Nephron (organoid): ENCODE results near the gene GPR139.

ENCODE experiments used
- H3K27ac Mint-ChIP-seq, 3 experiments: 2 replicates each; pipeline ENCODE4 v1.8.0; 2020; ENCODE audit warnings: mixed read lengths in 3 of 3, mild to moderate bottlenecking in 2 of 3, moderate library complexity in 1 of 3
- H3K27me3 Mint-ChIP-seq: 2 replicates; pipeline ENCODE4 v1.8.0; 2021; ENCODE audit warnings: low read depth, mild to moderate bottlenecking, moderate library complexity, mixed read lengths
- H3K36me3 Mint-ChIP-seq: 2 replicates; pipeline ENCODE4 v1.8.0; 2020; ENCODE audit warnings: low read depth, mixed read lengths
- H3K4me1 Mint-ChIP-seq: 2 replicates; pipeline ENCODE4 v1.8.0; 2020; ENCODE audit warnings: mixed read lengths
- H3K4me3 Mint-ChIP-seq, 3 experiments: 2 replicates each; pipeline ENCODE4 v1.8.0; 2020; ENCODE audit warnings: mild to moderate bottlenecking in 3 of 3, mixed read lengths in 3 of 3, moderate library complexity in 2 of 3
- H3K9me3 Mint-ChIP-seq: 2 replicates; pipeline ENCODE4 v1.8.0; 2020; ENCODE audit warnings: mixed read lengths
- CTCF ChIP-seq, 3 experiments: fragments of 200-600 bp; sonication (generic); IDR thresholded peaks; one replicate each; pipeline ENCODE4 v1.5.0; 2021; ENCODE audit warnings: antibody characterized with exemption in 3 of 3; ENCODE audit not compliant: unreplicated experiment in 3 of 3

The GPR139 gene

GRCh38 chr16:20073203-20074098 is at the start of gene GPR139:
GPR139 (minus strand) TSS chr16:20073890; CDS start chr16:20073616, 274 bp downstream.
- TF ChIP-seq CTCF (IDR thresholded peaks at IDR 0.05; ENCODE audit: unreplicated experiment in 3 of 3): no peak
- H3K4me3 Mint-ChIP-seq: peak within 1 kb of the TSS; percentile 29 to 61 (median 48)
- no peaks in the 10 kb centered on the region for H3K4me1 Mint-ChIP-seq
- H3K9me3 Mint-ChIP-seq: peaks cover 1% of the 10 kb centered on the region
- H3K27ac Mint-ChIP-seq: no peak within 1 kb of the TSS
- peaks cover 84% of the 10 kb centered on the region for H3K27me3 Mint-ChIP-seq
- no peaks in the 10 kb centered on the region for H3K36me3 Mint-ChIP-seq

DNA sequence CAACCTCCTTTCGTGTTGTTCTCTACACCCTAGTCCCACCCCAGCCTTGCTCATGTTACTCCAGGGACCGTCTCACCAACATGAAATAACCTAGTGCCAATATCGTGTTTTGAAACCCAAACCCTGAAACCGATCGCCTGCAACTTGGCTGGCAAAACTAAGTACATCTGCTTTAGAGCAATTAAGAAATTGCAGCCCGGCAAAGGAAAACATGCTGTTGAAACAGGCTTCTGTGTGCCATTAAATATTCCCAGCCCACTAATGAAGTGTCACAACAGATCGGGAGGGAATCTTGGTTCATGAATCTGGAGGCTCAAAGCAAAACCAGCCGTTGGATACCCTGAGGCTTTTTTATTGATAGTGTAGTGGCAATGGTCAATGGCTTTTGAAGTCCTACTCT is 48.3 kb upstream of the GPR139 start:
- peaks cover 7% of the 10 kb centered on the region for H3K9me3 Mint-ChIP-seq
- H3K36me3 Mint-ChIP-seq: no peaks in the 10 kb centered on the region
- no peak for TF ChIP-seq CTCF (IDR thresholded peaks at IDR 0.05; ENCODE audit: unreplicated experiment in 3 of 3)
- no peak overlapping the region for H3K27ac Mint-ChIP-seq
- H3K4me1 Mint-ChIP-seq: no peaks in the 10 kb centered on the region
- H3K4me3 Mint-ChIP-seq: no peak overlapping the region
- H3K27me3 Mint-ChIP-seq: peaks cover 4% of the 10 kb centered on the region

GRCh38 chr16:20114356-20114755 is 40.7 kb upstream of the GPR139 start:
- Mint-ChIP-seq H3K27me3 (peaks cover 3% of the 10 kb centered on the region), H3K9me3 (no peaks in the 10 kb centered on the region), H3K36me3 (no peaks in the 10 kb centered on the region), H3K4me1 (no peaks in the 10 kb centered on the region), H3K4me3 (no peak overlapping the region), H3K27ac (no peak overlapping the region)
- no peak for TF ChIP-seq CTCF (IDR thresholded peaks at IDR 0.05; ENCODE audit: unreplicated experiment in 3 of 3)

- Mint-ChIP-seq H3K4me1 (no peaks in the 10 kb centered on the region), H3K4me3 (no peak overlapping the region), H3K27ac (no peak overlapping the region), H3K27me3 (peaks cover 3% of the 10 kb centered on the region), H3K36me3 (no peaks in the 10 kb centered on the region), H3K9me3 (no peaks in the 10 kb centered on the region)
- TF ChIP-seq CTCF (IDR thresholded peaks at IDR 0.05; ENCODE audit: unreplicated experiment in 3 of 3): no peak
These were observed 37.5 kb upstream of the GPR139 start for GRCh38 chr16:20111143-20111542.

- Mint-ChIP-seq H3K4me1 (no peaks in the 10 kb centered on the region), H3K27me3 (peaks cover 5% of the 10 kb centered on the region), H3K9me3 (no peaks in the 10 kb centered on the region), H3K27ac (no peak overlapping the region), H3K36me3 (no peaks in the 10 kb centered on the region), H3K4me3 (no peak overlapping the region)
- no peak for TF ChIP-seq CTCF (IDR thresholded peaks at IDR 0.05; ENCODE audit: unreplicated experiment in 3 of 3)
These were observed 33.4 kb upstream of the GPR139 start for GRCh38 chr16:20107083-20107482.
